ENCODE results near the gene ZDHHC16.

ZDHHC16 gene

DNA sequence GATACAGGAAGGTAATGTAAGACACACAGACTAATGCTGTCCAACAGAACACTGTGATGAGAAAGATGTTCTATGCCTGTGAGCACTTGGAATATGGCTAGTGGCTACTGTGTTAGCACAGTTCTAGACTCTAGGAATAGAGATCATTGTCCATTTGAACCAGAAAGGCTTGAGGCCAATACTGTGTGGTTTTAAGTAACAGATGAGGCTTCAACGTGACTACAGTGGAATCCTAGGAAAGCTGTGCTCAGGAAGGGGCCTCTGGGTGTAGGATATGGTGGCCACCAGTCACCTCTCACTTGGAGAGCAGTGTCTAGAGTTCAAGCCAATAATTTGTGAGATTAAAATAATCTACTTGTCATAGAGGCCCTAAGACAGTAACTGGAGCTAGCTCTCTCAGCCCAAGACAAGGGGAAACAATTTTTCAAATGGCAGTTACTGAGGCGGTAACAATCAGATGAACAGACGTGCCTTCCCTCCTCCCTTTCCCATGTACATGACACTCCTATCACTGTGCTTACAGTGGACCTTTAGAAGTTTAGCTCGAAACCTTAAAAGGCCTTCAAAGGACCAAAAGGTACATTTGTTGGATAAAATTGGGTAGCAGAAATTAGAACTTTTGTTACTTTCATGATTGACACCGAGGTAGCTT lies 10.2 kb downstream of the ZDHHC16 start:
- Histone ChIP-seq H3K27ac (ENCODE audit: extremely low read depth, low read depth, low read length) (no peak overlapping the region), H3K9me3 (ENCODE audit: control insufficient read depth, insufficient read depth, low read depth, low read length) (no peaks in the 10 kb centered on the region), H3K4me1 (ENCODE audit: control insufficient read depth, insufficient read depth, low read length) (peaks cover 6% of the 10 kb centered on the region), H3K4me3 (ENCODE audit: low read depth, low read length) (no peak overlapping the region), H3K36me3 (ENCODE audit: control insufficient read depth in 2 of 2, insufficient read depth in 1 of 2, low read length in 2 of 2) (peaks cover 31 to 100% of the 10 kb centered on the region in 2 experiments)
- ChIA-PET POLR2A (interaction anchor here (0.6 kb wide), 1 partner anchor 8 kb away, joined by 3 read pairs; no protein-coding TSS in a partner anchor), CTCF (interaction anchor here (0.6 to 1.1 kb wide), 3 partner anchors 26 to 94 kb away, joined by 3 to 4 read pairs (median 3); no protein-coding TSS in a partner anchor)
- TF ChIP-seq ZFP69B (tag by site-specific recombination; IDR thresholded peaks at IDR 0.05) (no peak), ZSCAN16 (tag by site-specific recombination; IDR thresholded peaks at IDR 0.05) (no peak), FEZF1 (tag by site-specific recombination; IDR thresholded peaks at IDR 0.05) (no peak), ZSCAN30 (tag by site-specific recombination; IDR thresholded peaks at IDR 0.05) (no peak), ZNF521 (tag by site-specific recombination; IDR thresholded peaks at IDR 0.05) (no peak), ZNF585B (tag by site-specific recombination; IDR thresholded peaks at IDR 0.05) (no peak)
- TF ChIP-seq, protein P1, sequence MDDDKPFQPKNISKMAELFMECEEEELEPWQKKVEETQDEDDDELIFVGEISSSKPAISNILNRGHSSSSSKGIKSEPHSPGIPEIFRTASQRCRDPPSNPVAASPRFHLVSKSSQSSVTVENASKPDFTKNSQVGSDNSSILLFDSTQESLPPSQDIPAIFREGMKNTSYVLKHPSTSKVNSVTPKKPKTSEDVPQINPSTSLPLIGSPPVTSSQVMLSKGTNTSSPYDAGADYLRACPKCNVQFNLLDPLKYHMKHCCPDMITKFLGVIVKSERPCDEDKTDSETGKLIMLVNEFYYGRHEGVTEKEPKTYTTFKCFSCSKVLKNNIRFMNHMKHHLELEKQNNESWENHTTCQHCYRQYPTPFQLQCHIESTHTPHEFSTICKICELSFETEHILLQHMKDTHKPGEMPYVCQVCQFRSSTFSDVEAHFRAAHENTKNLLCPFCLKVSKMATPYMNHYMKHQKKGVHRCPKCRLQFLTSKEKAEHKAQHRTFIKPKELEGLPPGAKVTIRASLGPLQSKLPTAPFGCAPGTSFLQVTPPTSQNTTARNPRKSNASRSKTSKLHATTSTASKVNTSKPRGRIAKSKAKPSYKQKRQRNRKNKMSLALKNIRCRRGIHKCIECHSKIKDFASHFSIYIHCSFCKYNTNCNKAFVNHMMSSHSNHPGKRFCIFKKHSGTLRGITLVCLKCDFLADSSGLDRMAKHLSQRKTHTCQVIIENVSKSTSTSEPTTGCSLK (tag by site-specific recombination; IDR thresholded peaks at IDR 0.05), result no peak

DNA sequence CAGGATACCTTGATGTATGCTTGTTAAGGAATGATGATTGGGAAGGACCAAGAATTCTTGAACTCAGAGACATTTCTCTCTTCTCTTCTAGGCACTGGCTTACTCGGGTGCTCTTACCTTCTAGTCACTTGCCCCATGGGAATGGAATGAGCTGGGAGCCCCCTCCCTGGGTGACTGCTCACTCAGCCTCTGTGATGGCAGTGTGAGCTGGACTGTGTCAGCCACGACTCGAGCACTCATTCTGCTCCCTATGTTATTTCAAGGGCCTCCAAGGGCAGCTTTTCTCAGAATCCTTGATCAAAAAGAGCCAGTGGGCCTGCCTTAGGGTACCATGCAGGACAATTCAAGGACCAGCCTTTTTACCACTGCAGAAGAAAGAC lies 10.7 kb downstream of the ZDHHC16 start:
- Histone ChIP-seq H3K4me1 (ENCODE audit: control insufficient read depth, insufficient read depth, low read length) (peaks cover 6% of the 10 kb centered on the region), H3K27ac (ENCODE audit: extremely low read depth, low read depth, low read length) (no peak overlapping the region), H3K36me3 (ENCODE audit: control insufficient read depth in 2 of 2, insufficient read depth in 1 of 2, low read length in 2 of 2) (peaks cover 35 to 100% of the 10 kb centered on the region in 2 experiments), H3K4me3 (ENCODE audit: low read depth, low read length) (no peak overlapping the region), H3K9me3 (ENCODE audit: control insufficient read depth, insufficient read depth, low read depth, low read length) (no peaks in the 10 kb centered on the region)
- ChIA-PET POLR2A (interaction anchor here (0.6 kb wide), 1 partner anchor 9 kb away, joined by 3 read pairs; no protein-coding TSS in a partner anchor), CTCF (interaction anchor here (0.6 to 1.1 kb wide), 2 partner anchors 50 to 93 kb away, joined by 3 to 4 read pairs; no protein-coding TSS in a partner anchor)
- TF ChIP-seq ZXDB (tag by site-specific recombination; IDR thresholded peaks at IDR 0.05), result no peak
- TF ChIP-seq ZNF843 (tag by site-specific recombination; IDR thresholded peaks at IDR 0.05), result no peak
- no peak for TF ChIP-seq ZBTB11 (tag by site-specific recombination; conservative IDR thresholded peaks at IDR 0.05; ENCODE audit: low read depth)
- TF ChIP-seq ZNF416 (tag by site-specific recombination; IDR thresholded peaks at IDR 0.05), result no peak
- no peak for TF ChIP-seq ZNF391 (tag by site-specific recombination; IDR thresholded peaks at IDR 0.05; ENCODE audit: borderline replicate concordance, low read depth)
- no peak for TF ChIP-seq ZNF624 (tag by site-specific recombination; IDR thresholded peaks at IDR 0.05)
- no peak for TF ChIP-seq SP3 (tag by site-specific recombination; IDR thresholded peaks at IDR 0.05)
- no peak for TF ChIP-seq ZNF449 (tag by site-specific recombination; IDR thresholded peaks at IDR 0.05)
- TF ChIP-seq, protein P1 (tag by site-specific recombination; IDR thresholded peaks at IDR 0.05), result no peak
